Hepatocyte (in vitro differentiated cells): Measurements from ENCODE around the gene PTPN13.

Experiments used
- CTCF ChIP-seq: fragments of 200-600 bp; sonication (generic); IDR thresholded peaks from 2 replicates; pipeline ENCODE4 v1.5.1; 2016; ENCODE audit warnings: antibody characterized with exemption, mild to moderate bottlenecking; ENCODE audit not compliant: poor library complexity
- EZH2 ChIP-seq: fragments of 200-600 bp; sonication (generic); IDR thresholded peaks from 2 replicates; pipeline ENCODE4 v1.6.1; 2016; ENCODE audit warnings: antibody characterized with exemption, mild to moderate bottlenecking, borderline replicate concordance

- TF ChIP-seq CTCF (no peak), EZH2 (no peak)
Measured at GRCh38 chr4:86557526-86557925, 36.6 kb upstream of the PTPN13 start.
